Superior temporal gyrus (tissue), 1 donor: ENCODE measurements around the gene TRPV2.
"Not testable (repeated sequence)": the region's sequence is repeated elsewhere in the genome, so short reads cannot be mapped to it uniquely, and the experiment has no call there.

ENCODE experiments used
- DNase-seq: peaks from one replicate; pipeline ENCODE4 v3.0.0-alpha.2; 2016; ENCODE audit errors: extremely low spot score

The TRPV2 gene

GRCh38 chr17:16435925-16436886 lies 20.8 kb downstream of the TRPV2 start:
- no peak for DNase-seq

GRCh38 chr17:16437083-16437482 lies 21.7 kb downstream of the TRPV2 start:
- DNase-seq: no peak

GRCh38 chr17:16438173-16438556 lies 22.8 kb downstream of the TRPV2 start:
- DNase-seq: no peak

- DNase-seq: peak; percentile 99
Measured at GRCh38 chr17:16438557-16439302, 23.4 kb downstream of the TRPV2 start.

GRCh38 chr17:16439303-16439791 lies 24.0 kb downstream of the TRPV2 start:
- peak; percentile 33 for DNase-seq

GRCh38 chr17:16439811-16440351 lies 24.5 kb downstream of the TRPV2 start:
- no peak for DNase-seq

GRCh38 chr17:16440354-16440753 lies 25.0 kb downstream of the TRPV2 start:
- not testable (repeated sequence) for DNase-seq

GRCh38 chr17:16440901-16441629 lies 25.7 kb downstream of the TRPV2 start:
- DNase-seq: no peak

- DNase-seq: no peak
Measured at GRCh38 chr17:16442141-16442540, 26.8 kb downstream of the TRPV2 start.

GRCh38 chr17:16442594-16443510 lies 27.5 kb downstream of the TRPV2 start:
- no peak for DNase-seq

GRCh38 chr17:16443511-16444257 lies 28.3 kb downstream of the TRPV2 start:
- no peak for DNase-seq

GRCh38 chr17:16444258-16444886 lies 29.0 kb downstream of the TRPV2 start:
- DNase-seq: no peak

GRCh38 chr17:16446338-16446983 lies 31.1 kb downstream of the TRPV2 start:
- DNase-seq: no peak

GRCh38 chr17:16447676-16448075 lies 32.3 kb downstream of the TRPV2 start:
- DNase-seq: no peak

- no peak for DNase-seq
Measured at GRCh38 chr17:16448490-16448889, 33.1 kb downstream of the TRPV2 start.

GRCh38 chr17:16449121-16449570 lies 33.8 kb downstream of the TRPV2 start:
- DNase-seq: no peak

- DNase-seq: no peak
Measured at GRCh38 chr17:16450028-16450427, 34.7 kb downstream of the TRPV2 start.

GRCh38 chr17:16452268-16452667 lies 36.9 kb downstream of the TRPV2 start:
- not testable (repeated sequence) for DNase-seq

- no peak for DNase-seq
Measured at GRCh38 chr17:16453493-16453851, 38.1 kb downstream of the TRPV2 start.
